Activated T-cell treated with anti-CD3 and anti-CD28 coated beads for 48 hours (primary cell): Measurements from ENCODE around the gene PLD3.

ENCODE experiments used
- DNase-seq: peaks from one replicate; pipeline ENCODE4 v3.0.0-alpha.2; 2020; ENCODE audit warnings: low read depth

Gene PLD3

GRCh38 chr19:40348125-40348913 lies at the start of gene PLD3, which contains the start of gene C19orf47:
PLD3 (plus strand) TSS chr19:40348695; CDS start chr19:40366484, 17,789 bp downstream.
C19orf47 (minus strand) TSS chr19:40348397; CDS start chr19:40341857, 6,540 bp downstream.
- DNase-seq = peak; percentile 99

- no peak for DNase-seq
Measured at GRCh38 chr19:40300668-40301067, 47.8 kb upstream of the PLD3 start.

GRCh38 chr19:40302224-40303011 lies 46.1 kb upstream of the PLD3 start:
- DNase-seq = no peak

- DNase-seq = no peak
Measured at GRCh38 chr19:40303765-40304164, 44.7 kb upstream of the PLD3 start.

GRCh38 chr19:40304306-40304705 lies 44.2 kb upstream of the PLD3 start:
- no peak for DNase-seq

- peak; percentile 43 for DNase-seq
Measured at GRCh38 chr19:40305403-40305802, 43.1 kb upstream of the PLD3 start.

GRCh38 chr19:40309666-40310065 lies 38.8 kb upstream of the PLD3 start:
- no peak for DNase-seq

GRCh38 chr19:40312533-40312932 lies 36.0 kb upstream of the PLD3 start:
- no peak for DNase-seq

GRCh38 chr19:40313229-40313983 lies 35.1 kb upstream of the PLD3 start:
- no peak for DNase-seq

GRCh38 chr19:40314656-40315055 lies 33.8 kb upstream of the PLD3 start:
- DNase-seq = no peak

- DNase-seq = no peak
Measured at GRCh38 chr19:40315812-40316470, 32.6 kb upstream of the PLD3 start.

GRCh38 chr19:40317338-40317737 lies 31.2 kb upstream of the PLD3 start:
- DNase-seq = no peak

GRCh38 chr19:40320558-40320935 lies 27.9 kb upstream of the PLD3 start:
- DNase-seq = no peak

GRCh38 chr19:40321076-40321475 lies 27.4 kb upstream of the PLD3 start:
- DNase-seq = no peak

GRCh38 chr19:40321566-40322270 lies 26.8 kb upstream of the PLD3 start:
- no peak for DNase-seq

- no peak for DNase-seq
Measured at GRCh38 chr19:40322271-40322610, 26.3 kb upstream of the PLD3 start.

GRCh38 chr19:40322951-40323615 lies 25.4 kb upstream of the PLD3 start:
- no peak for DNase-seq

- DNase-seq = no peak
Measured at GRCh38 chr19:40323705-40324104, 24.8 kb upstream of the PLD3 start.

GRCh38 chr19:40326201-40326600 lies 22.3 kb upstream of the PLD3 start:
- no peak for DNase-seq

GRCh38 chr19:40331052-40331451 lies 17.4 kb upstream of the PLD3 start:
- DNase-seq = no peak

- no peak for DNase-seq
Measured at GRCh38 chr19:40332669-40333068, 15.8 kb upstream of the PLD3 start.
